Stomach (tissue), 4 donors: ENCODE data around the gene SPECC1.

Source experiments
- EP300 ChIP-seq: sonication (generic); formaldehyde crosslinking; IDR thresholded peaks from one replicate; pipeline ENCODE4 v1.6.1; 2017; ENCODE audit warnings: antibody characterized with exemption
- POLR2A ChIP-seq, 4 donors: fragments of 450-650 bp; IDR thresholded peaks; one replicate each; pipeline ENCODE4 v1.6.1; 2016; ENCODE audit warnings: antibody characterized with exemption in 4 of 4, control low read depth in 2 of 4, mild to moderate bottlenecking in 1 of 4, moderate library complexity in 1 of 4
- TF ChIP-seq, protein P1 (sequence below), 7 experiments: fragments of 450-650 bp in 4 of 7; fragments of 200-600 bp in 3 of 7; sonication (generic) in 3 of 7; IDR thresholded peaks; one replicate each; pipeline ENCODE4 v1.5.1; 2016 to 2019; ENCODE audit warnings: antibody characterized with exemption in 7 of 7, control low read depth in 2 of 7, mild to moderate bottlenecking in 1 of 7

DNA sequence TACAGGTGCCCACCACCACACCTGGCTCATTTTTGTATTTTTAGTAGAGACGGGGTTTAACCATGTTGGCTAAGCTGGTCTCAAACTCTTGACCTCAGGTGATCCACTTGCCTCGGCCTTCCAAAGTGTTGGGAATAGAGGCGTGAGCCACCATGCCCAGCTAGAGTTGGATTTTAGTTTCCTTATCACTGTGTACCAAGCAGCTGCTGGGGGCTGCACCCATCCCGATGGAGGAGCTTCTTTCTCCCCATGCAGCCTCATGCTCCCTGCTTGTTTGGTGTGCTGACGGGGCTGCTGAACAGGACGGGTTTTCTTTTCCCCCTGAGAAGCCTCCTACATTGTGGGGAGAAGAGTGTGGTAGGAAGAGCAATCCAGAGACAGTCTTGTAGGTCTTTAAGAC is 285.0 kb downstream of the SPECC1 start:
- TF ChIP-seq, protein P1, sequence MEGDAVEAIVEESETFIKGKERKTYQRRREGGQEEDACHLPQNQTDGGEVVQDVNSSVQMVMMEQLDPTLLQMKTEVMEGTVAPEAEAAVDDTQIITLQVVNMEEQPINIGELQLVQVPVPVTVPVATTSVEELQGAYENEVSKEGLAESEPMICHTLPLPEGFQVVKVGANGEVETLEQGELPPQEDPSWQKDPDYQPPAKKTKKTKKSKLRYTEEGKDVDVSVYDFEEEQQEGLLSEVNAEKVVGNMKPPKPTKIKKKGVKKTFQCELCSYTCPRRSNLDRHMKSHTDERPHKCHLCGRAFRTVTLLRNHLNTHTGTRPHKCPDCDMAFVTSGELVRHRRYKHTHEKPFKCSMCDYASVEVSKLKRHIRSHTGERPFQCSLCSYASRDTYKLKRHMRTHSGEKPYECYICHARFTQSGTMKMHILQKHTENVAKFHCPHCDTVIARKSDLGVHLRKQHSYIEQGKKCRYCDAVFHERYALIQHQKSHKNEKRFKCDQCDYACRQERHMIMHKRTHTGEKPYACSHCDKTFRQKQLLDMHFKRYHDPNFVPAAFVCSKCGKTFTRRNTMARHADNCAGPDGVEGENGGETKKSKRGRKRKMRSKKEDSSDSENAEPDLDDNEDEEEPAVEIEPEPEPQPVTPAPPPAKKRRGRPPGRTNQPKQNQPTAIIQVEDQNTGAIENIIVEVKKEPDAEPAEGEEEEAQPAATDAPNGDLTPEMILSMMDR (IDR thresholded peaks at IDR 0.05) = no peak
- TF ChIP-seq EP300 (no peak), POLR2A (IDR thresholded peaks at IDR 0.05) (no peak)
